ENCODE data around the gene DGKH. TPM values are rescaled to one million over a fixed set of nuclear protein-coding genes. Genes with fewer than 3 reads are reported as not detected.
A peak's percentile ranks its signal among the peaks of the same experiment; 100 is the strongest.
"Not testable (repeated sequence)": the region's sequence is repeated elsewhere in the genome, so short reads cannot be mapped to it uniquely, and the experiment has no call there.

Gene DGKH
- polyA plus RNA-seq, 12 donors: 2.9 to 6.5 (median 4.3) TPM; not detected in 1

DNA sequence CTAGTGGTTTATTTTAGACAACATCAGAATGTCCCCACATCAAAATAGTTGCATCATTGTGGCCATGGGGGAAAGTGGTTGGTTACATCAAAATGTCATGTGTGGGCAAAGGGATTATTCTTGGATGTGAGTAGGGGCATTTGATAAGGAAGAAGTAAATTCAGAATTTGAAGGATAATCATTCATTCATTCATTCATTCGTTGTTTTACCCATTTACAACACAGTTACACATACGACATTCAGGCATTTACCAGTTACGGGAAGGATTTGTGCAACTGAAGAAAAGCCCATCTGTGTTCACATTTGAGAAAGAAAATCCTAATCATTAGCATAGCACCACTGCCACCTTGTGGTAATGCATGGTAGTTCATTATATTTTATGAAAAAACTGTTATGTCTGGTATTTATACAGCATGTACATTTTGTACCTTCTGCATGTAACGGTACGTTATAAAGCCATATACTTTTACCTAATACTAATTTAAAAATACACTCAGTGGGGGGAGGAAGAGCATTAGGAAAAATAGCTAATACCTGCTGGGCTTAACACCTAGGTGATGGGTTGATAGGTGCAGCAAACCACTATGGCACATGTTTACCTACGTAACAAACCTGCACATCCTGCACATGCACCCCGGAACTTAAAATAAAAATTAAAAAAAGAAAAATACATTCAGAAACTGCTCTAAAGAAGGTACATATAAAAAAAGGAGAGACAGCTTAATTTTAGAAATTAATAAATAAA lies 62.1 kb downstream of the DGKH start:
- peak; percentile 80 for DNase-seq

- no peak for DNase-seq
Measured at GRCh38 chr13:42112864-42113263, 64.4 kb downstream of the DGKH start.

- DNase-seq: no peak
Measured at GRCh38 chr13:42113478-42113877, 65.0 kb downstream of the DGKH start.

GRCh38 chr13:42114278-42114677 lies 65.8 kb downstream of the DGKH start:
- no peak for DNase-seq

GRCh38 chr13:42114912-42115311 lies 66.5 kb downstream of the DGKH start:
- no peak for DNase-seq

DNA sequence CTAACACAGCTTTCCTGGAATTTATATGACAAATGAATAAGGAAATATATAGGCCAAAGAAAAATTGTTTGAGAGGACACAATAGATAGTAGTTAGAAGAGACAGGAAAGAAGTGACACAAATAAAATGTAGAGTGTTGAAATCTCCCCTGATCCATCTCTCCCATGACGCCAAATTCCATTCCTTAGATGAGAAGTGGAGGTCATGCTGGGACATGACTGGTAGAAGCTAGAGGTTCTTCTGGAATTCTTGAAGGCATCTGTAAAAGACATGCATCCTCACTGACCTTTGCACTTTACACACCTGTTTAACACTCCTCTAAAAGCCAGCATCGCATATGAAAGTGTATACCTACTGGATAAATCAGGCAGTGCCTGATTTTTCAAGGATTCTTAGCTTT lies 67.8 kb downstream of the DGKH start:
- no peak for DNase-seq

DNA sequence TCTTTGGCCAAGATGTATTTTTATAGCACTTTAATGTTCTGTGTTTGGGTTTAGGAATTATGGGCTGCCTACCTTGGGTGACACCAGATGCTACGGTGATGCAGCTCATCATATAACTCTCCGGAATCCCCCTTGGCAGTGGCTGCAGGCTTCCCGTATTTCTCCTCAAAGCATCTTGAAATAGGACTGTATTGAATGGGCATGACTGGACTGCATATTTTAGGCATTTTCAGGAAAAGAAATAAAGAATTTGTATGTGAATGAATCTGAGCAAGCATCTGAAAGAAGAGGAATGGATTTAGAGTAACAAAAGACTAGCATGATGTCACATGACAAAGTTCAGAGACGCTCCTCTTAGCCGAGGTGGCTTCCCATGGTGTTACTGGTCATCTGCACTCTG lies 70.6 kb downstream of the DGKH start:
- DNase-seq: no peak

DNA sequence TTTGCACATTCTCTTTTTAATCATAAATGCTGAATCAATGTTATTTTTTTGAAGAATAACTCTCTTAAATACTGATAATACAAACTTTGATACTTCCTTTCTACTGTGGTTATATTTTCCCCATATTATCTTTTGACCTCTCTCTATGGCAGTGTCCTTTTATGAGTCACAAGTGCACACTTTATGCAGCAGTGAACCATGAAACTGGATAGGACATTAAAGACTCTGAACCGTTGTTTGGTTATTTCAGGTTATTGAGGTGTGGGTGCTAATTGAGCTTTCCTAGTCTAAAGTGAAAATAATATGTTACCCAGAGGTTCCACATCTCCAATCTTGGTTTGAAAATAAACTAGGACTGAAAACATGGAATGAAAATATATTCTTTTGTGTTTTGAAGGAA lies 71.4 kb downstream of the DGKH start:
- no peak for DNase-seq

DNA sequence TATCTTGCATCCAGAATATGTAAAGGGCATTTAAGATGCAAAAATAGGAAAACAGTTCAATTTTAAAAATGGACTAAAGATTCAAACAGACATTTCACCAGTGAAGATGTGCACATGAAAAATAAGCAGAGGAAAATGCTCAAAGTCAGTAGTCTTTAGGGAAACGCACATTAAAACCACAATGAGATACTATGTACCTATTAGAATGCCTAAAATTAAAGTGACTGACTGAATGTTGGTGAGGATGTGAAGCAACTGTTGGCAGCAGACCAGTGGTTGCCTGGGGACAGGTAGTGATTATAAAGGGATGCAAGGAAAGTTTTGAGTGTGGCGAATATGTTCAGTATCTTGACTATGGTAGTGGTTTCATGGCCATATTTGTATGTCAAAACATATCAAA lies 75.2 kb downstream of the DGKH start:
- DNase-seq: no peak

DNA sequence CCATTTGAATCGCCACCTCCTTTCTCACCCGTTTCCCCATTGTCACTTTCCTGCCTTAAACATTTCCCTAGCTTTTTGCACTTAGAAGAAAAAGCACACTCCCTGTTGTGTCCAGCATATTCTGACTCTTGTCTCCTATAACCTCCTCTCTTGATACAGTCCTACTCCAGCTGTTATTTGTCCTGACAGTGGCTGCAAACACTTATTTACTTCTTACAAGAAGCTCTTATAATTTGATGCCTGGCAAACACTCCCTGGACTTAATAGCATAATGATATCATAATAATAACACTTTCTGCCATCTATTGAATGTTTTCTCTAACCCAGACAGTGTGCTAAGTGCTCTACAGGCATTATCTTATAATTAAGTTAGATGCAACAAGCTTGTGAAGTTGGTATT lies 76.6 kb downstream of the DGKH start:
- DNase-seq: no peak

DNA sequence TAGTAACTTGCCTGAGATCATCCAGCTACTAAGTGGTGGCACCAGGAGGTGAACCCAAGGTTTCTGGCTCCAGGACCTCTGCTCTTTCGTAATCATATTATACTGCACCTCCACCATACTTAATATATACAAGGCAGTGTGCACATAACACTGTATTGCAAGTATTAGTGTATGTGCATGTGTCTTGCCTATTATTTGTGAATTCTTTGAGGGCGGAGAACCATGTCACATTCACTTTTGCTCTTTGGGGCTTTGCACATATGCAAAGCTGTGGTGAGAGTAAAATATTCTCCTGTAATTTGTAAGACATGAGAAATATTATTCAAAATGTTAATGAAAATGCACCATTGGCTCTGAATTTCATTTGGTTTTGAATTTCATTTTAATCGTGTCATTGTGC lies 78.6 kb downstream of the DGKH start:
- no peak for DNase-seq

GRCh38 chr13:42129033-42129432 lies 80.6 kb downstream of the DGKH start:
- DNase-seq: no peak

DNA sequence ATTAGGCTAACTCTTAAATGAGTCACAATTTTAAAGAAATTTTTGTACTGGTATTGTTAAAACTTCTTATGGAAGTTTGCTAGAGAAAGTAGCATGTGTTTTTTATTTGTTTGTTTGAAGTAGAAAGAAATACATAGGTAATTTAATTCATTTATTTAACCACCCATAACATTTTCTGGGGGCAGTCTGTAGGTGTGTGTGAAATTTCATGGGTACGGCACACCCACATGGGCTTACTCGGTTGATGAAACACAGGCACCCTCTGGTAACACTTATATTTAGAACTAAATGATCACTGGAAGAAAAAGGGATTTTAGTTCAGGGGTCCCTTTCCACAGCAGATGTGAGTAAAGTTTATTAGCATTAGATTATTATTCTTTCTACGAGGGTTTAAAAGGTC lies 88.1 kb downstream of the DGKH start:
- DNase-seq: no peak

GRCh38 chr13:42137856-42138537 lies 89.5 kb downstream of the DGKH start:
- DNase-seq: no peak

DNA sequence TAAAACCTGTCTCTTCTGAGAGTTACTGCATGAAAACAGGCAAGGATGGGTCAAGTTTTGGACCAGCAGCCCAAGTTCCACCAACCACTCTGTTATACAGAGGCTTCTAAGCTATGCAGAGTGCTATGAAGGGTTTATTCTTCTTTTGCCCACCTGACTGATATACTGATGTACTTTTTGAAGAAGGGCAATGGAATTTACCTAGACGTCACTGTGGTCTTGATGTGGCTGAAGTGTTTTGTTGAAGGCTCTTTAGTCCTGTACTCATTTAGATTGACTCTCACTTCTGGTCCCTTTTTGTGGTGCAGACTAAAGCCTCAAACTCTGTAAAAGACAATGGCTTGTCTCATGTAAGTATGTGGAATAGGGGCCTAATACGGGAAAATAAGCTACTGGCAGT lies 92.0 kb downstream of the DGKH start:
- DNase-seq: no peak

- DNase-seq: not testable (repeated sequence)
Measured at GRCh38 chr13:42141052-42141451, 92.6 kb downstream of the DGKH start.

GRCh38 chr13:42146359-42146758 lies 97.9 kb downstream of the DGKH start:
- no peak for DNase-seq

GRCh38 chr13:42148538-42148937 lies 100.1 kb downstream of the DGKH start:
- DNase-seq: no peak

- no peak for DNase-seq
Measured at GRCh38 chr13:42149136-42149535, 100.7 kb downstream of the DGKH start.

DNA sequence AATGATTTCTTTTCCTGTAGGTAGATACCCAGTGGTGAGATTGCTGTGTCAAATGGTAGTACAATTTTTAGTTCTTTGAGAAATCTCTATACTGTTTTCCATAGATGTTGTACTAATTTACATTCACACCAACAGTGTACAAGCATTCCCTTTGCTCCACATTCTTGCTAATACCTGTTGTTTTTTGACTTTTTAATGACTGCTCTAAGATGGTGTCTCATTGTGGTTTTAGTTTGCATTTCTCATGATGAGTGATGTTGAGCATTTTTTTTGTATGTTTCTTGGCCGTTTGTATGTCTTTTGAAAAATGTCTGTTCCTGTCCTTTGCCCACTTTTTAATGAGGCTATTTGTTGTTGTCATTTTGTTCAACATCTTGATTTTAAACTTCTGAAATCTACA lies 103.3 kb downstream of the DGKH start:
- DNase-seq: no peak

DNA sequence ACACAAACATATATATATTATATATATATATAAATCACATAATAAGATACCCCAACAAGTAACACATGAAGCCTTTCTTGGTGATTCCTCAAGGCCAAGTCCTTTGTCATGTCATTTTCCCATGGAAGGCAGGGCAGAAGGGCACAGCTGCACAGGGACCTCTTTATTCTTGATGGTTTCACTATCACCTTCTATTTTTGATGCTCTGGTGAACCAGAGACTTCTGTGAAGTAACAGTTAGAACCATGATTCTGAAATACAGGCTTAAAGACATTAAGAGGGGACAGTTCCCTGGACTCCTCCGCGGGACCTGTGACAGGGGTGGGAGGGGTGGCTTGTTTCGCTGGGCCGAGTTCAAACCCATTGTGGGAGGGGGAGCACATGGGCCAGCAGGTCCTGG lies 104.0 kb downstream of the DGKH start:
- no peak for DNase-seq

- no peak for DNase-seq
Measured at GRCh38 chr13:42153199-42154113, 105.0 kb downstream of the DGKH start.

DNA sequence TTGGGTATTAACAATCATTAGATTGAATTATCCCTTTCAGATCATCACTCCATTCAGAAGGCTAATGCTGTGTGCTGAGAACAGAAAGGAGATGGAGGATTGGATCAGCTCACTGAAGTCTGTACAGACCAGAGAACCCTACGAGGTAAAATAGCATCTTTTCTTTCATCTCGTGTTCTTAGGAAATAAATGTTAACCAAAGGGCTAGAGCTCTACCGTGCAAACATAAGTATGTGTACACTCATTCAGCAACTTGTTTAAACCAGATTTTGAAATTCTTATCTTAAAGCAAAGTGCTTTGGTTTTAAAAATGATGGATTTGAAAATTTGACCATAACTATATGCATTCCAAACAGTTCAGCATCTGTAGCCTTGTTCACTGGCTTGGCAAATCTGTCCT lies 106.8 kb downstream of the DGKH start:
- no peak for DNase-seq
